COLO668 (cell line): ENCODE data around the gene TMEFF1.

Experiments used
- DNase-seq: peaks from one replicate; lab custom pipeline; 2025; ENCODE audit not compliant: unreplicated experiment; lab: John Stamatoyannopoulos, UW

TMEFF1 gene

DNA sequence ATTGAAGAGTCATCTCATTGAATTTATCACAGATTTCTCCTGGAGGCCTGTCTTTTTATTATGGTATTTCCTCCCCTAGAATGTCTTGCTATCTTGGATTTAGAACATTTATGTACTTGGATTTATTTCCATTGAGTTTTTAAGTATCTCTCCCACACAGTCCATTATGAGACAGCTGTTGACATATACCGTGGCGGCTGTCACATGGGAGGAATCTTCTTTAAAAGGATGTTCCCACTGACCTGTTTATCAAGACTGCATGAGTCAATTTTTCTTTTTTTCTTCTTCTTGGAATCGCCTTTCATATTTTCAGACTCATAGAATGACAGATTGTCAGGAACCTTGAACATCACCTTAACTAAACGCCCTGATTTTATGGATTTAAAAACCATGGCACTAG, 102.1 kb downstream of the TMEFF1 start:
- no peak for DNase-seq

GRCh38 chr9:100575765-100576386, 102.9 kb downstream of the TMEFF1 start:
- DNase-seq: no peak

- no peak for DNase-seq
Observed at GRCh38 chr9:100577776-100578448, 105.0 kb downstream of the TMEFF1 start, which contains the start of gene CAVIN4. Gene CAVIN4, plus strand, starts transcription at chr9:100578079. Its CDS starts 65 bp downstream, at chr9:100578144.

DNA sequence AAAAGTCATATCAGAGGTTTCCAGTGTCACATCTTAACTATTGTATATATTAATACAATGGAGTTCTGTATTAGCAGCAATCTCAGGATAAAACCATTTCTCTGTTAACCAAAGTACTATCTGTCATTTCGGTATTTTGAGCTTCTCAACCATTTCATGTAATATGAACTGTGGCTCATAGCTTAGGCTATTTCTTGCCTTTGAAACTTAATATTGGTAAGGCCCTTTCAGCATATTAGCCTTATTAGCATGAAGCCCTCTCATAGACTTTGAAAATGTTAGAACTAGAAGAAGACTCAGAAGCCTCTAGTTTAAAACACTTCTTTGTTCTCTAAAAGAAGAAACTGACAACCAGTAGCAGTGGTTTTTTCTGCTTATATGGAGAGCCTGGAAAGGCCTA, 105.7 kb downstream of the TMEFF1 start:
- no peak for DNase-seq

DNA sequence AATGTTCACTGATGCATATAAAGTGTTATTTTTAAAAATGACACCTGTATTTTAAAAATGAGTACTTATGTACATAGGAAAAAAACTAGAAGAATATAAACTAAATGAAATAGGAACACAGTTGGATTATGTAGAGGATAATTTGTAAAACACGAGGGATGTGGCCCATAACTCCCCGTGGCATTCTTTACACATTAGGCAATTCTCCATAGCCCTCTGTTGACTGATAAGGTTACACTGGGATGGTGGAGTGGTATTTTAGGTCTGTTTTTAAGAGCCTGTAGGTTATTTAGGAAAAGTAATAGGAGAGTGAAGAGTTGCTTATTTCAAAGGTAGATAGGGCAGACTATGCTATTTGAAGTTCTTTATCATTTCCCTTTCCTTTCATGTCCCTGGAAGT, 106.7 kb downstream of the TMEFF1 start:
- no peak for DNase-seq

DNA sequence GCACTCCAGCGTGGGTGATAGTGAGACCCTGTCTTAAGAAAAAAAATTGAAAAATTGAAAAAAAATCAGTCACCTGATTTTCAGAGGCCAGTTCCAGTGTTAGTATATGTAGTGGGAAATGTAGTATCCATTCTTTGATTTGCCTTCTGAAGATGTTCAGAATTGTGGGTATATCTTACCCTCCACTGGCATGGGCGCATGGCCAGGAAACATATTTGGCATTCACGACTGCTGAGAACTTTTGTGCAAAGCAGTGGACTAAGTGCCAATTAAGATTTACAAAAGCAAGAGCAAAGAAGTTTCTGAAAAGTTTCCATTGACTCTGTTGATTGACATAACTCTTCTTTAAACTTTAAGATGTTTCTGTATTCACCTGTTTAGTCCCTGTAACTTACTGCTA, 107.3 kb downstream of the TMEFF1 start:
- DNase-seq: no peak

DNA sequence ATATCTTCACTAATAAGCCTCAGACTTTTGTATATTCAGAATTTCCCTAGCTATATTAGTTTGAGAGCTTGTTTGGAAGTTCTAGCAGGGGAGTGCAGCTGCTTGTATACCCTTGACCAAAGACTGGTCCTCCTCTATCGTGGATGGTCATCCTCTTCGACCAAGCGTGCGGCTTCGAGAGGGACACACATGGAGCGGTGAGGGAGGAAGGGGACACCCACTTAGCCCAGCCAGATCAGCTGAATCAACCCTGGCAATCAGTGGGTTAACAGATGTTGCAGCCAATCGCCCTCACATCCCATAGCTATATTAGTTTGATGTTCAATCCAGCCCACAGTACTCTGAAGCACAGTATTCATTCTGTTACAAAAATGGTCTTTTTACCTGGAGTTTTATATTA, 108.1 kb downstream of the TMEFF1 start:
- no peak for DNase-seq

- DNase-seq: no peak
Observed at GRCh38 chr9:100581661-100582060, 108.7 kb downstream of the TMEFF1 start.

DNA sequence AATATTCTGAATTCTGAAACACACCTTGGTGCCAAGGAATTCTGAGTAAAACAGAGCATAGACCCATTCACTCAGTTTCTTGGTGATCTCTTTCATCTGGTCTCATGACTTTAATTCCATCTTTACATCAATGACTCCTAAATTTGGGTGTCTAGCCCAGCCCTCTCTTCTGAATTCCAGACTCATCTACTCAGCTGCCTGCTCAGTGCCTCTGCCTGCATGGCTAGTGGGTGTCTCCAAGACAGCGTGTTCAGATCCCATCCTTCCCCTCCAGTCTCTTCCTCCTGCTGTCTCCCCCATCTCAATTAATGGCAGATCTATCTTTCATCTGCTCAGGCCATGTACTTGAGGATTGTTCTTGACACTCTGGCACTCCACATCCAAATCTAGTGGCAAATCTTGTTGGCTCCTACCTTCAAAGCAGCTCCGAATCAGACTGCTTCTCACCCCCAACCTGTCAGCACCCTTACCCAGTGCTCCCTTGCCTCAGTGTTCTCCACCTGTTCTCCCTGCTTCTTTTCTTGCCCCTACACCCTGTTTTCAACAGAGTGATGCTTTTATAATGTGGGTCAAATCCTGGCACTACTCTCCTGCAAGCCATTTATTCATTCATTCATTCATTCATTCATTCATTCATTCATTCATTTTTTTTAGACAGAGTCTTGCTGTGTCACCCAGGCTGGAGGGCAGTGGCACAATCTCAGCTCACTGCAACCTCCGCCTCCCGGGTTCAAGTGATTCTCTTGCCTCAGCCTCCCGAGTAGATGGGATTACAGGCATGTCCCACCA, 110.3 kb downstream of the TMEFF1 start:
- DNase-seq: no peak

- no peak for DNase-seq
Observed at GRCh38 chr9:100584951-100585350, 112.0 kb downstream of the TMEFF1 start.

DNA sequence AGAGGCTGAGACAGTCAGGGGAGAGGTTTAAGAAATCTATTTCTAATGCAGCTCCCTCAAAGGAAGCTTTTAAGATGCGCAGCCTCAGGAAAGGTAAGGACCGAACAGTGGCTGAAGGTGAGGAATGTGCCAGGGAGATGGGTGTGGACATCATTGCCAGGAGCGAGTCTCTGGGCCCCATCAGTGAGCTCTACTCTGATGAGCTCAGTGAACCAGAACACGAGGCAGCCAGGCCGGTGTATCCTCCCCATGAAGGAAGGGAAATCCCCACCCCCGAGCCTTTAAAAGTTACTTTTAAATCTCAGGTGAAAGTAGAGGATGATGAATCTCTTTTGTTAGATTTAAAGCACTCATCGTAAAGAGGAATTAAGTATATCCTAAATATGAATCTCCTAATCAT, 113.1 kb downstream of the TMEFF1 start:
- DNase-seq: no peak

- DNase-seq: no peak
Observed at GRCh38 chr9:100587375-100587774, 114.4 kb downstream of the TMEFF1 start.

GRCh38 chr9:100589582-100589981, 116.6 kb downstream of the TMEFF1 start:
- no peak for DNase-seq

GRCh38 chr9:100590481-100590880, 117.5 kb downstream of the TMEFF1 start:
- no peak for DNase-seq

DNA sequence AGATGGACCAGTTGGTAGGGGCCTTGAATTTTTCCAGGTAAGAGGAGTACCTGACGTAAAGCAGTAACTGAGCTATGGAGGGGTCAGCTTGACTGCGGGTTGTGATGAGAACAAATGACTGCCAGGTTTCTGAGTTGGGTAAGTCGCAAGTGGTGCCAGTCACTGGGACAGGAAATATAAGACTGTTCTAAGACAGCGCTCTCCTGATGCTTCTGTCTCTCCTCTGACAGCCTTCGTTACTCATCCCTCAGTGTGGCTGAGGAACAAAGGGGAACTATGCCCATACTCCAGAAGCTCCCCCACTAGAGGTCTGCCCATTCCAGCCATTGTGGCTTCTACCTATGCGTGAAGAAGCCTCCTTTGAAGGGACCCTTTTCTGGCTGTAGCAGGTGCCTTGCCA, 118.2 kb downstream of the TMEFF1 start:
- no peak for DNase-seq

GRCh38 chr9:100591639-100592412, 118.9 kb downstream of the TMEFF1 start:
- DNase-seq: no peak

GRCh38 chr9:100595391-100596199, 122.6 kb downstream of the TMEFF1 start:
- DNase-seq: peak; percentile 29

DNA sequence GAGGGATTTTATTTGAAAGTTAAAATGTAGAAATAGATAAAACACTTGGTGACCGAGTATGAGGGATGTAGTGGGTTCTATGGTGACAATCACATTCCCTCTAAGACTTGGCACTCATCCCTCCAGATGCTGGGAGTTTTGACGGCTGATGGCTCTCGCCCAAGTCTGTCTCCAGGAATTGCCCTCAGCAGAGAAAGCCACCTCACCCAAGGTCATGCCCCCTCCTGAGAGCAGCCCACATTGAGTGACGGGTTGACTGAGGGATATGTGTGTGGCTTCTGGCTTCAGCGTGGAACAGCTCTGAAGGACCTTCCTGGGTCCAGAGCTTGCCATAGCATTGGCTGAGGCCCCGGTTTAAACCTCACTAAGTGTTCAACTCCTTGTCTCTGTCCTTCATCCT, 124.3 kb downstream of the TMEFF1 start:
- no peak for DNase-seq

- DNase-seq: peak; percentile 93
Observed at GRCh38 chr9:100598641-100599145, 125.7 kb downstream of the TMEFF1 start.

DNA sequence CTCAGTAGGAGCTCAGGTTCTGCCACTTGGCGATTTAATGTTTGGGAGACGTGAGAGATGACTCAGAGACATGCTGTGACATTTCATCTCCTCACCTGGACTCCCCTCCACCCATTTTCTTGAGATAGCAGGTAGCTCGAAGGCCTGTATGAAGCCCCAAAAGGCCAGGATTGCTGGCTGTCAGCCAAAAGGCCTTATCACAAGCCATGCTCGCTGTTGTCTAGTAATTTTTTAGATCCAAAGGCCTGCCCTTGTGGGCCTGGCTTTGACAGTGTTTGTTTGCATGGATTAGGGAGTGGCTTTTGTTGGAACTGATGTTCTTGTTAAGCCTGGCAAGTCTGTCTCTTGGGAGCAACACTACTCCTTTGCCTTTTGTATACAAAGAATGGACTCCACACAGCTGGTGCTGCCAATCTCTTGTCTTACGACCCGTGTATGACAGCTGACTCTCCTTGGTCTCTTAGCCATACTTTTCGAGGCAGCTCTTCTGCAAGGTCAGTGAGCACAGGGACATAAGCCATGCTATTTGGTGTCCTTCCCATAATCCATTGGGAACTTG, 127.7 kb downstream of the TMEFF1 start:
- no peak for DNase-seq
